Measurements from ENCODE around the gene TRABD2B. TPM values are rescaled to one million over a fixed set of nuclear protein-coding genes. Genes with fewer than 3 reads are reported as not detected.

TRABD2B gene
- total and polyA plus RNA-seq, 2 of the 13 experiments (the other 11 are each of a cell fraction or from before 2014, with no cell fraction given) = 0.04 TPM; not detected in 1

GRCh38 chr1:47911892-47912291 is 85.3 kb downstream of the TRABD2B start (continued):
- TF ChIP-seq ZNF646 (CRISPR knock-in tag; IDR thresholded peaks at IDR 0.05) (no peak), NR2F6 (IDR thresholded peaks at IDR 0.05) (peak; percentile 92), NR2F6 (CRISPR knock-in tag; IDR thresholded peaks at IDR 0.05) (peak; percentile 88), TARDBP (CRISPR knock-in tag; IDR thresholded peaks at IDR 0.05) (peak; percentile 62; the same call in 1 of the 2 replicates), HDAC1 (CRISPR knock-in tag; IDR thresholded peaks at IDR 0.05) (no peak), ZC3H4 (CRISPR knock-in tag; IDR thresholded peaks at IDR 0.05; ENCODE audit: borderline replicate concordance) (0 out of 2 replicates have a peak, but pooled peaks have one; percentile 27), REST (IDR thresholded peaks at IDR 0.05; ENCODE audit: borderline replicate concordance in 1 of 2, low read depth in 1 of 2, low read length in 2 of 2) (no peak), NR2C2 (CRISPR knock-in tag; IDR thresholded peaks at IDR 0.05; ENCODE audit: borderline replicate concordance) (peak; percentile 72; the same call in 1 of the 2 replicates), SOX13 (IDR thresholded peaks at IDR 0.05) (no peak), SOX13 (CRISPR knock-in tag; conservative IDR thresholded peaks at IDR 0.05 in 1 of 2, IDR thresholded peaks at IDR 0.05 in 1 of 2) (peak in 1 of 2 experiments; percentile 27; a peak in 1 of 4 replicates), MYPOP (CRISPR knock-in tag; IDR thresholded peaks at IDR 0.05) (no peak), ZNF354B (CRISPR knock-in tag; IDR thresholded peaks at IDR 0.05) (0 out of 2 replicates have a peak, but pooled peaks have one; percentile 26), ZKSCAN1 (IDR thresholded peaks at IDR 0.05; ENCODE audit: low read length) (peak; percentile 88), RORA (CRISPR knock-in tag; IDR thresholded peaks at IDR 0.05) (no peak), HNF4A (CRISPR knock-in tag; IDR thresholded peaks at IDR 0.05) (0 out of 2 replicates have a peak, but pooled peaks have one; percentile 16)
